HG03159 (cell line): ENCODE results near the gene BMPR1A.

Experiments used
- ATAC-seq: cut with Tn5 transposase; IDR thresholded peaks from one replicate; pipeline ENCODE4 v1.9.1; 2021; ENCODE audit warnings: mild to moderate bottlenecking, moderate library complexity; ENCODE audit not compliant: unreplicated experiment

The BMPR1A gene

DNA sequence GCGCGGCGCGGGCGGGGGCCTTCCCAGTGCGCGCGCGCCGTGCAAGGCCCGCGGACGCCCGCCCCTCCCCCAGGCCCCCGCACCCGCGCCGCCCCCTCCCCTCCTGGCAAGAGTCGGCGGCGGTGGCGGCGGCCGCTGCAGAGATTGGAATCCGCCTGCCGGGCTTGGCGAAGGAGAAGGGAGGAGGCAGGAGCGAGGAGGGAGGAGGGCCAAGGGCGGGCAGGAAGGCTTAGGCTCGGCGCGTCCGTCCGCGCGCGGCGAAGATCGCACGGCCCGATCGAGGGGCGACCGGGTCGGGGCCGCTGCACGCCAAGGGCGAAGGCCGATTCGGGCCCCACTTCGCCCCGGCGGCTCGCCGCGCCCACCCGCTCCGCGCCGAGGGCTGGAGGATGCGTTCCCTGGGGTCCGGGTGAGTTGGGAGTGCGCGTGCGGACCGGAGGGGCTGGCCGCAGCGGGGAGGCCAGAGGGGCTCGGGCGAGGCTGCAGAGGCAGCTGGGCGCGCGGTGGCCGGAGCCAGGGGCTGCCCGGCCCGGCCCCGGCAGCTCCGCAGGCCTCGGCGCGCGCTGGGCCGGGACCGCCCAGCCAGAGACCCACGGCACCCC lies at the start of gene BMPR1A:
Gene BMPR1A (plus strand): TSS at position 109 of the 602 bp plus-strand sequence. CDS start 119,400 bp downstream, outside the sequence.
- peak; percentile 41 for ATAC-seq

DNA sequence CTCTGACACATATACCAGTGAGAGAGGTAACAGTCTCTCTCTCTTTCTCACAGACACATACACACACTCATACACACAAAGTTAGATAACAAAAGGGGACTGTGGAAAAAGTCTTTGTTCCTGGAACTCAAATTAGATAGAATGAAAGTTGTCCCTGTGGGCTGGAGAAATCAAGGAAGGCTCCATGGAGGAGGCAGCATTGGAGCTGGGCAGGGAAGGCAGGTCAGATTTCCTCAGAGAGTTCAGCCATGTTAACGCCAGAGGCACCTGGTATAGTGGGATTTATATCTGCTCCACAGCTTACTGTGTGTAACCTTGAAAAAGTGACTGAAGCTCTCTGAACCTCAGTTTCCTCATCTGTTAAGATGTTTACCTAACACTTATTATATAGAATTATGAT lies 49.4 kb upstream of the BMPR1A start:
- no peak for ATAC-seq

DNA sequence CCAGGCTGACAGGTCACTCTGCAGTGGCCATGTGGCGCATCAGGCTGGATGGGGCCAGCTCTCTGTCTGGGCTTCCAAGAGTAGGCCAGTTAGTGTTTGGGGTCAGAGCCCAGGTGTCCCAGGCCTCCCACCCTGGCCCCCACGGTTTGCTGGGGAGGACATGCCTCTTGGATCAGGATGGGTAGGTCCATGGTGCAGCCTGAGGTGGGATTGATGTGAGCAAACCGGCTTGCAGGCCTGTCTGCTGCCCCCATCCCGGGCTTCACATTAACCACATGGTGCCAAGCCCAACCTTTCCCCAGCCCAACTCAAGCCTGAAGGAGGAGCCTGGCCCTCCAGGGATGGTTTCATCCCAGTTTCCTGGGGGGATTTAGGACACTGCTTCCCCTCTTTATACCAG lies 48.9 kb upstream of the BMPR1A start:
- ATAC-seq: no peak

DNA sequence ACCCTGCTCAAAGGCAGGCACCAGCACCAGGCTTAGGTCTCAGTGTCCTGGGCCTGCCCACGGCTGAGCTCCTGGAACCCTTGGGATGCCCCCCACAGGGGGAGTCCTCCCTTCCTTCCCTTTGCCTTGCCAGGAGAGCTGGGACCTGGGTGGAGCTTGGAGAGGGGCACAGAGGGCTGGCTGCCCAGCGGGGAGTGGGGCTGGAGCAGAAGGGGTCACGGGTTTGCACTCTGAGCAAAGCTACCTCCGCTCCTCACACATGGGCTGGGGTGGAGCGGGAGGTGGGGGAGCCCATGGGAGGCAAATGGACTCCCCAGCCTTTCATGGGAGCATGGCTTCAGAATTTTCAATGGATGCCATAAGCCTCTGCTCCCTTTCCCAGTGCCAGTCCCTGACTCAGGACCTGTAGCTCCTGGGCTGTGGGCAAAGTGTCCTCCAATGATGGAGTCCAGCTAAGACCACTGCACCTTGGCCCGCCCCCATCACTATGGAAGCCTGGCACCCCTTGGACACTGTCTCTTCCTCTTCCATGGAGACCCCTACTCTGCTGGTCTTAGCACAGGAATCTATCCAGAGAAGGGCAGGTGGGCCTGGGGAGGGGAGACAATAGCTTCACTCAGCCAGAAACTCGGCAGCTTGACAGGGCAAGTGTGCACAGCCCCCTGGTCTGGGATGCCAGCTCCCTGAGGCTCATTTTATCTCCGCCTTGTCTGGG lies 48.2 kb upstream of the BMPR1A start:
- ATAC-seq: no peak

DNA sequence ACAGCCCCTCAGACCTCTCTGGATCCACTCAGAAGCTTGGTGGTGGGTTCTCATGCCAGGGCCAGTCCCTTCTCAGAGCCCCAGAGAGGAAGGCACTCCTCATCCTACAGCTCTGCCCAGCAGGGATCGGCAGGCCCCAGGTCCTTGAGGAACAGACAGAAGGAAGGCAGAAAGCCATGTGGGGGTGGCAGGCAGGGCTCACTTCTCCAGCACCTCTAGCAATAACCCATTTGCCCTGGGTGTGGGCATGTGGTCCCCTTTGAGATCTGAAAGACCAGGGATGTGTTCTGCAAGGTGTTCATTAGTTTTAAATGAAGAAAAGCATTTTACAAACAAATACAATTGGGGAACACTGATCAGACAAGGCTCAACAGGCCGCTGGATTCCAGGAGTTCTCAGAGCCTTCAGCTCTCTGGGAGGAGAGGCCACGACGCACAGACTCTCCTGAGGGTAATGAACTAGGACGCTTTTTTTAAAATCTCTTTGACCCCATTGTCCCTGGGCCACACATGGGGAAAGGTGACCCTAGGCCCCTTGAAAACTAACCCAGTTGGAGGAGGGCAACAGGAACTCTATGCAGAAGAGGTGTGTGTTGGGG lies 47.5 kb upstream of the BMPR1A start:
- no peak for ATAC-seq

DNA sequence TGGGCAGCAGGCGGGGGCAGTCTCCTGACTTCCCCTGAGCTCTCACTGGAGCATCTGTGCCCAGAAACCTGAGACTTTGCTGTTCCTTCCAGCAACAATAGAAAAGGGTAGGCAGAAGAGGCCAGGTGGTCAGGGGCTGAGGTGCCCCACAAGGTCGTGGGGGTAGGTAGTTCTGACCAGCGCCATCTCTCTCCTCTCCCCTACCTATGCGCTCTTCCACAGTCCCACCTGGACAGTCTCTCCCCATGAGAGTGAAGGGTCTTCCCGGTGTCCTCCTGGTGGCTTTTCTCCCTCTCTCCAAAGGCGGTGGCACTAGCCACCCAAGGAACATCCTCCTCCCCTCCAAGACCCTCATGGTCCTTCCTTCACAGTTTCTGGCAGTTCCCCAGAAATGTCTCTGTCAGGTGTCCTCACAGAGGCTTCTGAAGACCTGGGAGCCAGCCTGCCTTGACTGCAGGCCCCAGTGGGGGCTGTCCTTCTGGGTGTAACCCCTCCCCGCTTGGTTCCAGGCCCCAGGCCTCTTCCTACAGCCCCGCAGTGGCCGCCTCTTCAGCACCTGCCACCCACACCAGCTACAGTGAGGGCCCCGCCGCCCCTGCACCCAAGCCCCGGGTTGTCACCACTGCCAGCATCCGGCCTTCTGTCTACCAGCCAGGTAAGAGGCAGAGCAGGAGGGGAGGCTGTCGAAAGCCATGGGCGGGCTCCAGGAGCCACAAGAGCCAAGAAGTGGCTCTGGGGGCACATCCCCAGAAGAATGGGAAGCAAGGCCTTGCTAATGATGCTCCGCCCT lies 46.8 kb upstream of the BMPR1A start:
- ATAC-seq: no peak

DNA sequence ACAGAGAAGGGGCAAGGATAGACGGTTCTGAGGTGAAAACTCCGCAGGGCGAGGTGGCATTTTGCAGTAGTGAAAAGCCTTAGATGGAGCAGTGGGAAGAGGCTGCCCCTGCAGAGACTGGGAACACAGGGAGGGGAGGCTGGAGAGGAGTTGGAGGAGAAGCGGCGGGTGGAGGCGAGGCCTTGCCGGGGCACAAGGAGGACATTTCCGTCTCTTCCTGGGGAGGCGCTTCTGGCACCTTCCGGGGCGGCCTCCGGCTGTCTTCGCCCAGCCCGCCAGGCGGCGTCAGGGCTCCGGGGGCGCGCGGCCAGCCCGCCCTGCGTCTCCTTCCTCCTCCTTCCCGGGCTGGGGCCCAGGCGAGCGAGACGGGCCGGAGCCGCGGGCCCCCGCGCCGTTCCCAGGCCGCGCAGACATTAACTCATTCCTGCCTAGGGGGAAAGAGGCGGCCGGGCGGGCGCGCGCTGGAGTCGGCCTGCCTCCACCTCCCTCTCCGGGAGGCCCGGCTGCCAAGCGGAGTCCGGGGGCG lies 45.4 kb upstream of the BMPR1A start:
- peak; percentile 80 for ATAC-seq

DNA sequence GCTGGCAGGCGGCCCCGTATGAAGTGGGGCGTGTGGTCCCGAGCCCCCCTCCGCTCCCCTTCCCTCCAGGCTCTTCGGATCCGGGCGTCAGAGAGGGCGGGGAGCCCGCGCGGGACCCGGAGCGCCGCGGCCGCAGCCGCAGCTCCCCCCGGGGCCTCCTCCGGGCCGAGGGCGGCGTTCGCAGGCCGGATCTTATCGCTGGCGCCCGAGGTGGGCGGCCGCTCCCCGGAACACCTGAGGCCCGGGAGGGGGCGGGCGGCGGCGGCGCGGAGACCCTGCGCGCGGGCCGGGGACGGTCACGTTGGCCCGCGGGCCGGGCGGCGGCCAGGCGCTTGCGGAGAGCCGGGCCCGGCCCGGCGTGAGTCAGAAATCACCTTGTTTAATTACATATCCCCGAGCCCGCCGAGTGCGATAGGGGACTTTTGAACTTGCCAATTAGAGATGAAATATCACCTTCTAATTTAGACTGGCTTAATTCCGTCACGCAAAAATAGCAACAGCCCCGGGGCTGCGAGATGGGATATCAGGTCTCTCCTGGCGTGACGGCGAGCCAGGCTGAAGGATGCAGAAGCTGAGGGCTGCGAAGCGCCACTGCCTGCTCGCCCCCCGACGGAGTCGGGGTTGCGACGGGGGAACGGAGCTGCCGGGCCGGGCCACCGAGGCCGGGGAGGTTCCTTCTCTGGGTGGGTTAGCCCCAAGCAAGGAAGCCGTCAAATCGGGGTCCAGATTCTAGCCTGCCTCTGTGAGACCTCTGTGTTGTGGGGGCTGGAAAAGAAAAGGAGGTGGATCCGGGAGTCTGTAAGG lies 44.7 kb upstream of the BMPR1A start:
- peak; percentile 44 for ATAC-seq

DNA sequence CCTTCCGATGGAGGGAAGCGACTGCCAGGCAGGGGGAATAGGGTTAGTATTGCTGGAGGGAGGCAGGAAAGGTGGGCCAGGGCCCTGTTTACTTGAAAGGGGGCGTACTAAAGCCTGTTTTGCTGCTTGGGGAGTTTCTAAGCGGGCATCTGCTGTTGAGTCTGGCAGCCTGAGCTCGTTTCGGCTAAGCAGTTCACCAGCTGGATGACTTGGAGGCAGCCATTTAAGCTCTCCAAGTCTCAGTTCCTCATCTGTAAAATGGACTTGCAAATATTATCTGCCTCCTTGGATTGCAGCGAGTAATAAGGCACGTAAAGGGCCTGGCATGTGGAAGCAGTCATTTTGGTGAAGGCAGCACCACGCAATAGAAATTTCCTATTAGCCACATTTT lies 44.1 kb upstream of the BMPR1A start:
- peak; percentile 32 for ATAC-seq

DNA sequence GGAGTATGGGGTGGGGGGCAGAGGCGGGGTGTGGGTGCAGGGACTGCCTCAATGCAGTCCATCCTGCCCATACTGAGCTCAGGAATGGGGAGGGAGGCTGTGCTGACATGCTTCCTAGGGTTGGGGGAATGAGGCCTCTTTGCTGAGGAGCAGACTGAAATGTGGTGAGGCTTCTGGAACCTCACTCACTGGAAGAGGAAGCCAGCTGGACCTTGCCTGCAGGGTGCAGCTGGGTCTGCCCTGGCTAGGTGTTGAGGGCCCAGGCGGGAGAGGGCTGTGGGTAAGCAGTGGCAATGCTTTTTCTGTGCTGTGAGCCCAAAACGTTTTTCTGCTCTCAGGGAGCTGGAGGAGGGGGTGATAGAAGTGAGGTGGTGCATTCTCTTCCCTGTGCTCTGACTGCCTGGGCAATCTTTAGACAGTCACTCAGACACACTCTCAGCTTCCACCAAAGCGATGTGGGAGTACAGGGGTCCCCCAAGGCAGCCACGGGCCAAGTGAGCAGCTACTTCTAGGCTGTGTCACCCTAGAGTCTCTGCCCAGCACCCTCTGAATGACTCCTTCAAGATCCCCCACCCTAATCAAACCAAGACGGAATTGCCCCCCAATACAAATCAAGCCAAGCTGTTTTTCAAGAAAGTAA lies 41.1 kb upstream of the BMPR1A start:
- ATAC-seq: no peak

DNA sequence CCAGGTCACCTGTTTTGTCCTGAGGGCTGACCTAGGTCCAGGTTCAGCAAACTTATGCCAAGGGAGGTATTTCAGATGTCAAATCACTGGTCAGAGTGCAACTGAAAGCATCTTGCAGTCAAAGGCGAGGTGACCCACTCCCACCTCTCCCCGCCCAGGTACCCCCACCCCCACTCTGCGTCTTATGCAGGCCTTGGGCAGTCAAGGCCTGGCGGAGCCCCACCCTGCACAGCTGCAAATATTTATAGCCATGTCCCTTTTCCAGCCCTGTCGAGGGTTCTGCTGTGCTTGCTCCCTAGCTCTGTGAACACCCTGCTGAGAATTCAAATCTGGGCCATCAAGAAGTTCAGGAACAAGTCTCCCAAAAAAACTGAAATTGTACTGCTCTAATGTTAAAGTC lies 40.6 kb upstream of the BMPR1A start:
- ATAC-seq: no peak

DNA sequence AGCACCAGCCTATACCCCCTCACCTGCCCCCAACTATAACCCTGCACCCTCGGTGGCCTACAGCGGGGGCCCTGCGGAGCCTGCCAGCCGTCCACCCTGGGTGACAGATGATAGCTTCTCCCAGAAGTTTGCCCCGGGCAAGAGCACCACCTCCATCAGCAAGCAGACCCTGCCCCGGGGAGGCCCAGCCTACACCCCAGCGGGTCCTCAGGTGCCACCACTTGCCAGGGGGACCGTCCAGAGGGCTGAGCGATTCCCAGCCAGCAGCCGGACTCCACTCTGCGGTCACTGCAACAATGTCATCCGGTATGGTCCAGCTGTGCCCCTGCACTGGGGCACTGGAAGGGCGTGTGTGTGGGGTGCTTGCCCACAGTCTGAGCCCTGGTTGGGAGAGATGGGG lies 40.0 kb upstream of the BMPR1A start:
- no peak for ATAC-seq

DNA sequence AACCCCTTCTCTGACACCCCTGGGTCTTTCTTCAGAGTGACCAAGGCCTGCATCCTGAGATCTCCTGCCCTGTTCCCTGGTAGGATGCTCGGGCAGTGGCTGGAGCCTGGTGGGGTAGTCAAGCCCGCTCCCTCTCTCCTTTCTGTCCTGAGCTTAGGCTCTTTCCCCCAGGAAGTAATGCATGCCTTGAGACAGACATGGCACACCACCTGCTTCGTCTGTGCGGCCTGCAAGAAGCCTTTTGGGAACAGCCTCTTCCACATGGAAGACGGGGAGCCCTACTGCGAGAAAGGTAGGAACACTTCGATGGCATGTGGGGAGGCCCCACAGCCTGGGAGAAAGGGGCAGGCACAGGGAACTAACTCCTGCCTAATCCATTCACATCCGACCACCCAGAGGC lies 37.9 kb upstream of the BMPR1A start:
- ATAC-seq: no peak

DNA sequence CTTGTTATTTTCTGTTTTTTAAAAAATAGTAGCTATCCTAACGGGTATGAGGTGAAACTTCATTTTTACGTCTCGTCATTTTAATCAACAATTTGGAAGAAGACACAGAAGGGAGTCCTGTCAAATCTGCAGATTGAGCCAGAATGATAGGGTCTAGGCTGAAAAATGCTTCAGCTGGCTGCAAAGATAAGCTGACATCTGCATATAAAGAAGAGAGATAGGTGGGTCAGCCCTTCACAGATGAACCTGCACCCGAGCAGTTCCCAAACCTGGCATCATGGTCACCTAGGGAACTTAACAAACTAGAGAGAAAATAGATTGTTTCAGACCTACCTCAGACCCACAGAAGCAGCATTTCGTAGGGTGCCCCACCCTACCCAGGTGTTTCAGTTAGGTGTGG lies 35.2 kb upstream of the BMPR1A start:
- no peak for ATAC-seq

DNA sequence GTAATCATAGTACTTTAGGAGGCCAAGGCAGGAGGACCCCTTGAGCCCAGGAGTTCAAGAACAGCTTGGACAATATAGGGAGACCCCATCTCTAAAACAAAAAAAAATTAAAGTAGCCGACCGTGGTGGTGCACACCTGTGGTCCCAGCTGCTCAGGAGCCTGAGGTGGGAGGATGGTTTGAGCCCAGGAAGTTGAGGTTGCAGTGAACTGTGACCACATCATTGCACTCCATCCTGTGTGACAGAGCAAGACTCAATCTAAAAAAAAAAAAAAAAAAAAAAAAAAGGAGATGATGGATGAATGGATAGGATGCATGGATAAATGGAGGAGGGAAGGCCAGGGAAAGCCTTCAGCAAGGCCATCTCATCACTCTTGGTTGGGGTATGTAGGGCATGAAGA lies 33.4 kb upstream of the BMPR1A start:
- no peak for ATAC-seq

DNA sequence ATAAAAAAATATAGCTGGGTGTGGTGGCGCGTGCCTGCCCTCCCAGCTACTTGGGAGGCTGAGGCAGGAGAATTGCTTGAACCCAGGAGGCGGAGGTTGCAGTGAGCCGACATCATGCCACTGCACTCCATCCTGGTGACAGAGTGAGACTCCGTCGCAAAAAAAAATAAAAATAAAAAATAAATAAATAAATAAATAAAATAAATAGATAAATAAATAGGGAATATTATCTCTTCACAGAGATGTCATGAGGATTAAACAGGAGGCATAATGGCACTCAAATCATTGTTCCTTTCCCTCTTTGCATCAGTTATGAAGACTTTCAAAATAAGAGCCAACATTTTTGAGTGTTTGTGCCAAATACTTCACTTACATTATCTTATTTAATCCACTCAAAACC lies 32.0 kb upstream of the BMPR1A start:
- ATAC-seq: no peak

DNA sequence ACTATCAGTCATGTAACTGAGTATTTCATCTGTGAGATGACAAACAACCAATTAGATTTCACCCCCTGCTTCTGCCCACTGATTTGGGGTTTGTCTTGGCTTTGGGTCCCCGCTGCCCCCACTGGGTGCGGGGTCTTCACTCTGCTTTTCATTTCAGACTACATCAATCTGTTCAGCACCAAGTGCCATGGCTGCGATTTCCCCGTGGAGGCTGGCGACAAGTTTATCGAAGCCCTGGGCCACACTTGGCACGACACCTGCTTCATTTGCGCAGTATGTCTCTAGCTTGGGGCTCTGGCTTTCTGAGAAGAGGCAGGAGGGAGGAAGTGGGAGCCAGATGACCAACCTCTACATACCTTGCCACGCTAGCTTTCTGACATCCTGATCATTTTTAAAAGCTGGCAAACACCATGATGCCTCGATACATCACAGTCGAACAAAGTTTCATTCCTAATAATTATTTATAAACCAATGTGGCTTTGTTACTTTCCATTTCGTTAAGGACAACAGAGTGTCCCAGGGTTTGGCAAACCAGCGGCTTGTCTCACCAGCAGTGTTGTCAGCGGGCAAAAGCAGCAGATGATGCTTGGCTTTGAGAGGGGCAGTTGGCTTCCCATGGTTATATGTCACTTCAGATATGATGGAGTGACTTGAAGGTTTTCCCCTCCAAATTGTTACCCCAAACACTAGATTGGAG lies 30.3 kb upstream of the BMPR1A start:
- ATAC-seq: no peak

DNA sequence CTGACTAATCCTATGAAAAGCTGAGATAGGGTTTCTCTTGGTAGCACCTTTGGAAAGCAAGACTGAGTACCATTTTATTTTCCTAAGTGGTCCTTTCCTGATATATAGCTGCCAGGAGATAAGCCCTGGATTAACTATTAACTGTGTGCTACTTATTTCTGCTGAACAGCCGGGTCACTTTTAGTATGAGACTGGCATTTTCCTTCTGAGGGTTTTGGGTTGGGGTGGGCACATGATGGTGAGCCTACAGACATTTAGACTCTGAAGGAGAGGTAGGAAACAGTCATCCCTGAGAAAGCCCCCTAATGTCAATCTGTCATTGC lies 29.8 kb upstream of the BMPR1A start:
- ATAC-seq: no peak

DNA sequence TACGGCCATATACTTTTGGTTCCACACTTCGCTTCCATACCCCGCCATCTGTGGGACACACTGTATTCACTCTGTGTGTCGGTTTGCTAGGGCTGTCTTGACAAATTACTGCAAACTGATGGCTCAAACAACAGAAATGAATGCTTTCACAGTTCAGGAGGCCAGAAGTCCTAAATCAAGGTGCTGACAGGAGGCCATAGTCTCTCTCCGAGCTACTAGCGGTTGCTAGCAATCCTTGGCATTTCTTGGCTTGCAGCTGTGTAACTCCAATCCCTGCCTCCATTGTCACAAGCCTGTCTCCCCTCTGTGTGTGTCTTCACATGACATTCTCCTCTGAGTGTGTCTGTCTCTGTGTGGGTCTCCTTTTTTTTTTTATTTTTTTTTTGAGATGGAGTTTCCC lies 28.9 kb upstream of the BMPR1A start:
- no peak for ATAC-seq

DNA sequence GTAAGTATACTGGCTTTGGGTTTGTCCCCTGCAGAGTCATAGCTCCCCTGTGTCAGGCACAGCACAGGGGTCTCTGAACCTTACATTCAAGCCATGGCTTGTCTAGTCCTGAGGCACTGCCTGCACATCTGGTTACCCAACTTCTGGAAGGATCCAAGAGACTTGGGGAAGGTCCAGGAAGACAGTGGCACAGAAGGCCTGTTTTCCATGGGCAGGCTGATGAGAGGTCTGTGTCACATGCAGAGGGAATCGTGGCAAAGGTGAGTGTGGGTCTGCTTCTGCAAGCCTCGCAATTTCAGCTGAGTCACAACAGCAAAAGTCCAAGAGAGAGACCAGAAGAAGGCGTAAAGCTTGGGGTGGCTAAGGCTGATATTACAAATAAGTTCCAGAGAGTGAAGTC lies 28.4 kb upstream of the BMPR1A start:
- no peak for ATAC-seq
